GM19463 (cell line): ENCODE results near the gene NRSN2.

ENCODE experiments used
- ATAC-seq: cut with Tn5 transposase; IDR thresholded peaks from one replicate; pipeline ENCODE4 v1.9.1; 2021; ENCODE audit warnings: mild to moderate bottlenecking, moderate library complexity; ENCODE audit not compliant: unreplicated experiment

NRSN2 gene, protein sequence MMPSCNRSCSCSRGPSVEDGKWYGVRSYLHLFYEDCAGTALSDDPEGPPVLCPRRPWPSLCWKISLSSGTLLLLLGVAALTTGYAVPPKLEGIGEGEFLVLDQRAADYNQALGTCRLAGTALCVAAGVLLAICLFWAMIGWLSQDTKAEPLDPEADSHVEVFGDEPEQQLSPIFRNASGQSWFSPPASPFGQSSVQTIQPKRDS

DNA sequence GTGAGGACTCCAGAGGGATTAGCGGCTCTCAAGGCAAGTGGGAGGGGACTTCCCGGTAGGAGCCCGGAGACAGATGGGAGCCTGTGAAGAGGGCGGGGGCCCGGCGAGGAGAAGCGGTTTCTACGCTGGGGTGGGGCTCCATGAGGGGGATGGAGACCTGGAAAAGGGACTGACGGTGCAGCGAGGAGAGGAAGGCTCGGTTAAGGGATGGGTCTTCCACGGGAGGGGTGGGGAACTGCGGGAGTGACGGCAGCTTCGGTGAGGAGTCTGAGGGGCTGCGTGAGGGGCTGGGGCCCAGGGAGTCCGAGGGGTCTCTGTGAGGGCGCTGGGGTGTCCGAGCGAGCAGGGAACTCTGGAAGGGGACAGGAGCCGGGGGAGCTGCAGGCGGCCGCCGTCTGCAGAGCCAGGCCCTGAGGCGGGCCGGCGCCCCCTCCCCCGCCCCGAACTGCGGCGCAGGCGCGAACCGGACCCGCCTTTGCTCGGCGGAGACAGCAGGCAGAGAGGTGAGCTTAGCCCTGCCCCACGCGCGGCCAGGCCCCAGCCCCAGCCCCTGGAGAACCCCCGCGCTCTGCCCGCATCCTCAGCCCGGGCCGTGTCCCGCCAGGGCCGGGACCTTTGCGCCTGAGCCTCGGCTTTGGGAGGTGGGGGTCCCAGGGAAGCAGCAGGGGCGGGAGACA lies at the start of gene NRSN2:
Gene NRSN2, plus strand, starts transcription at position 472 of the 677 bp plus-strand sequence. CDS start 2,533 bp downstream, outside the sequence.
- peak; percentile 37 for ATAC-seq

DNA sequence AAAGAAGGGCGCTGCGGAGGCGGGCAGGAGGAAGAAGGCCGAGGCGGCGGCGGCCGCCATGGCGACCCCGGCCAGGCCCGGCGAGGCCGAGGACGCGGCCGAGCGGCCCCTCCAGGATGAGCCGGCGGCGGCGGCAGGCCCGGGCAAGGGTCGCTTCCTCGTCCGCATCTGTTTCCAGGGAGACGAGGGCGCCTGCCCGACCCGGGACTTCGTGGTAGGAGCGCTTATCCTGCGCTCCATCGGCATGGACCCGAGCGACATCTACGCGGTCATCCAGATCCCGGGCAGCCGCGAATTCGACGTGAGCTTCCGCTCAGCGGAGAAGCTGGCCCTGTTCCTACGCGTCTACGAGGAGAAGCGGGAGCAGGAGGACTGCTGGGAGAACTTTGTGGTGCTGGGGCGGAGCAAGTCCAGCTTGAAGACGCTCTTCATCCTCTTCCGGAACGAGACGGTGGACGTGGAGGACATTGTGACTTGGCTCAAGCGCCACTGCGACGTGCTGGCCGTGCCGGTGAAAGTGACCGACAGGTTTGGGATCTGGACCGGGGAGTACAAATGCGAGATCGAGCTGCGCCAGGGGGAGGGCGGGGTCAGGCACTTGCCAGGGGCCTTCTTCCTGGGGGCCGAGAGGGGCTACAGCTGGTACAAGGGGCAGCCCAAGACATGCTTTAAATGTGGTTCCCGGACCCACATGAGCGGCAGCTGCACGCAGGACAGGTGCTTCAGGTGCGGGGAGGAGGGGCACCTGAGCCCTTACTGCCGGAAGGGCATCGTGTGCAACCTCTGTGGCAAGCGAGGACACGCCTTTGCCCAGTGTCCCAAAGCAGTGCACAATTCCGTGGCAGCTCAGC lies 48.8 kb upstream of the NRSN2 start:
- peak; percentile 21 for ATAC-seq

DNA sequence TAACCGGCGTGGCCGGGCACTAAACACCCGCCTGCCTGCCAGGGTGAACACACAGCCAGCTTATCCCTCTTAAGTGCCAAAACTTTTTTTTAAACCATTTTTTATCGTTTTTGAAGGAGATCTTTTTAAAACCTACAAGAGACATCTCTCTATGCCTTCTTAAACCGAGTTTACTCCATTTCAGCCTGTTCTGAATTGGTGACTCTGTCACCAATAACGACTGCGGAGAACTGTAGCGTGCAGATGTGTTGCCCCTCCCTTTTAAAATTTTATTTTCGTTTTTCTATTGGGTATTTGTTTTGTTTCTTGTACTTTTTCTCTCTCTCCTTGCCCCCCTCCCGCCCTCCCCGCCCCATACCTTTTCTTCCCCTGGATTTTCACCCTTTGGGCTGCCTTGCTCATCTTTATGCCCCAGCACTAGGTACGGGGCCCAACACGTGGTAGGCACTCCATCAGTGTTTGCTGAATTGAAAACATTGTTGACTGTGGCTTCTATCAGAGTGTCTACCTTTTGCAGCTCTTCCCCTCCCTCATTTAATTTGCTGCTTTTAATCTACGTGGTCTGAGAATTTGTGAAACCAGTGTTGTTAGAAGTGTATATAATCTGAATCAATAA lies 48.0 kb upstream of the NRSN2 start:
- no peak for ATAC-seq

DNA sequence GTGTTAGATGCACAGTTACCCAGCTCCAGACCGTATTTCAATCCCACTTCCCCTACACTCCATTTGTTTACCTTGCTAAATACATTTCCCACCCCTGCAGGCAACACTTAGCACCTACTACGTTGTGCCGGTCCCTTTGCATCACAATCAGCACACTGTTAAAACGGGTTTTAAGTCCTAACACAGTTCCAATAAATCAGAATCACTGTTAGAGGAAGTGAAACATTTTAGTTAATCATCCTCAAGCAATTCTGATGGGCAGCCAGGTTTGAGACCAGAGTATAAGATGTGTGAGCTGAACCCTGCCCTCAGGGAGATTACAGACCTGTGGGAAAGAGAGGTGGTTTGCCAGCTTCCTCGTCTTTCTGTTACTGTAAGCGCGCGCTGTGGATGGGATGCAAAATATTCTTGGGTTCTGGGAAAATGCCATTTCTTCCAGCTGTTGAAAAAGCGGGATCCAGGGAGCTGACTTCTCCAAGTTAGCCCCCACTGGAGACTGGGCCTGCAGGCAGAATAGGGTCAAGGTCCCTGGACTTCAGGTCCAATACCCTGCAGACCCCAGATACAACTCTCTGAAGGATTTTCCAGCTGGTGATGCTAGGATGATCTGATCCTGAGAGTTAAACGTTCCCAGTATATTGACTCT lies 46.4 kb upstream of the NRSN2 start:
- ATAC-seq = no peak

DNA sequence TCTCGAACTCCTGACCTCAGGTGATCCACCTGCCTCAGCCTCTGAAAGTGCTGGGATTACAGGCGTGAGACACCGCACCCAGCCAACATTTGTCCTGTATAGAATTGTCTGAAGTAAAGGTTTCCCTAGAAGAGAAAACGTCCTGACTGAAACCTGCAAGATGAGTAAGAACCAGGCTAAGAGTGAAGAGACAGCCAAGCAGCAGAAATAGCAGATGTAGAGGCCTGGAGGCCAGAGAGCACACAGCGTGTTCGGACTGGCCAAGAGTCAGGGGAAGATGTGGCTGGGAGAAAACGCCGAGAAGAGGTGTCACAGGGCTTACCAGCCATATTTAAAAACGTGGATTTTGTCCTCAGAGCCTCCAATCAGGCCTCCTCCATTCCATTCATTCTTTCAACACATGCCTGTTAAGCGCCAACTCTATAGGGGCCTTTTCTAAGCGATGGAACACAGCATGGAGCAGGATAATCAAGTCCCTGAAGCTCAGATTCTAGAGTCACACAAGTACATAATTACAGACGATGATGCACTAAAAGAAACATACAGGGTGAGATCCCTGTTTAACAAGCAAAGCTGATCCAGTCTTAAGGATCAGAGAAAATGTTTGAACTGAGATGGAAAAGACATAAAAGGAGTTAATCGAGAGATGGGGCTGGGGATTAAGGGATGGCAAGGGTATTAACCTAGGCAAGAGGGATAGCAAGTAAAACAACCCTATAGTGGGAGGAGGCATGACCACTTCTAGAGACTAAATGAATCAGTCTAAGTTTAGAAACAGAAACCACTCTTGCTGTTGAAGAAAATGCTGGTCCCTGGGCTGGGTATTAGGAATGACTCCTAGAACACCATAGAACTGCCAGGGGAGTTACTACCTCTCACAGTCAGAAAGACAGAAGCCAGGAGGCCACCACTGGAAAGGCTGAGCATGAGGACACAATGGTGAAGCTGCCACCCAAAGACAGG lies 44.7 kb upstream of the NRSN2 start:
- ATAC-seq = no peak

DNA sequence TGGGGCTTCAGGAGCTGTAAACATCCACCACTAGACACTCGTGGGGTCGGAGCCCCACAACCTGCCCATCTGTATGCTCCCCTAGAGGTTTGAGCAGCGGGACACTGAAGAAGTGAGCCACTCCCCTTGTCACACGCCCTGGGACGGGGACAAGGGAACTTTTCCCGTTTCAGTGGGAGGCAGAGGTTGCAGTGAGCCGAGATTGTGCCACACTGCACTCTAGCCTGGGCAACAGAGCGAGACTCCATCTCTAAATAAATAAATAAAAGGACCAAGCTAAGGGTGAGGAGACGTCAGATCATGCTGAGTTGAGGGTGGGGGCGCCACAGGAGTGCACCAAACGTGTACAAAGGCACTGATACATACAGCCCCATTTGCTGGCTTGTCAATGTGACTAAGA lies 41.2 kb upstream of the NRSN2 start:
- no peak for ATAC-seq

DNA sequence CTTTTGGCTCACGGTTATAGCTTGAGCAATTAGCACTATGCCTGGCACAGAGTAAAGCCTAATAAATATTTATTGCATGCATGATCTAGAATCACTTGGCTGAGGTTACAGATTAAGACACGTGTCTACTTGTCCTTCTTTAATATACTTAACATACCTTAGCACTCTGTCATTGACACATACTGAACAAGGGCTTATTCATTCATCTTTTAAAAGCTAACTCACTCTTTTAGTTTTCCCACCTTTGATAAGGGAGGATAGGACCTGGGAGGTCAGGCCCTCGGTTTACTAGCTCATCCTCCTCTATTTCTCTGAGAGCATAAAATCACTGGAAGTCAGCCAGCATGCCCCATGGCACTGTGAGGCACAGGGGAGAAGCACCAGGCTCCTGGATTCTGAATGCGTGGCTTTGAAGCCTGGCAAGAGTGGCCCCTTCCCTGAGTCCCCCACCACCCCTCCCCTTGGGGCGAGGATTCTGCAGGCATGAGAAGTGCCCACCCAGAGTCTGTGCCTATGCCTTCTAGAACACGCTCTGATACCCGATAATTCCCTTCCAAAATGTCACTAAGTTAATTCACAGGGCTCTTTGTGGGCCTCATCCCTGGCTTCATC lies 38.4 kb upstream of the NRSN2 start:
- ATAC-seq = no peak

DNA sequence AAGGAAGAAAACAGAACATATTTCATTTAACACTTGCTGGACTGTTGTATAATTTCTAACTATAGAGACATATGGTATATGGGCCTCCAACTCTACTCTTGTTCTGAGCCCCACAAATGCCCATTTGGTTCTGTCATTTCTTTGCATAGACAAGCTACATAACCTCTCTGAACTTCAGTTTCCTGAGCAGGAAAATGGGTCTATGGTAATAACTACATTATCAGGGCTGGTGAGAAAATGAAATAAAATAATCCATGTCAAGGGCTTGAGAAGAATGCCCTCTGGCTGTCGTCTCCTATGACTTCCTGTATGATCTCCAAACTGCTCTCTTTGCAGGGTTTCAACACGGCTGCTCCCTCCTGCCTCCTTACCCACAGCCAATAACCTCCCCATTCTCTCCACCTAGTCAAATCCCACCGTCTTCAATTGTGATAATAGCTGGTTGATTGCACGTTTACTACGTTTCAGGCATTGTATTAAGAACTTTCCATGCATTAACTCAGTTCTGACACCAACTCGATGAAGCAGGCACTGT lies 37.5 kb upstream of the NRSN2 start:
- ATAC-seq = no peak

DNA sequence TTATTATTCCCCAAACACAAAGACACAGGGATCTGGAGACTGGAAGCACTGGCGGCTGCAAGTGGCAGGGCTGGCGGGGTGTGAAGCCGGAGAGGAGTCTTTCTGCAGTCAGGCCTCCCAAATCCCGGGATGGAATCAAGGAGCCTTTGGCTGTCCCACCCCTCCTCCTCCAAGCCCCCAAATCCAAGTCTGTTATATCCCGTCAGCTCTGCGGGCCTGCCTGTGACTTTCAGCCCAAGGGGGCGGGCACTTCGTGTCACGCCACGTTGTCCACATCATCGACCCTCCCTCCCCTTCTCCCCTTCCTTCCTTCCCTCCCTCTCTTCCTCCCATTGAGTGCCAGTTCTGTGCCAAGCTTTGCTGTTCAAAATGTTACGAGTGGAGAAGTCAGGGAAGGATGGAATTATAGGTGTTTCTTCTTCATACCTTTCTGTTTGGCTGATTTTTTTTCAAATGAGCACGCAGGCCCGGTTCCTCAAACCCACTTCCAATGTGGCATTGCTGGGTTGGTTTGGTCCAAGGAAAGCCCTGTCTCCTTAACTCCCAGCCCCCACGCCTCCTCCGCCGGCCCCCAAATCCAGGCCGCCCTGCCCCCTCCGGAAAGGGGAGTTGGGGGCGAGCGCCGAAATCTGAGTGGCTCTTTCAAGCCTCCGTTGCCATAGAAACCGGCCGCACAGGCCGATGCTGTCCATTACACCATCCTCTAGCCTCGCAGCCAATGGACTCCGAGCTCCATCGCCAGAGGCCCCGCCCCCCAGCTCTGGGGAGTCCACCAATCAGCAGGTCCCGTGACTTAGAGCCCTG lies 36.9 kb upstream of the NRSN2 start:
- peak; percentile 99 for ATAC-seq

DNA sequence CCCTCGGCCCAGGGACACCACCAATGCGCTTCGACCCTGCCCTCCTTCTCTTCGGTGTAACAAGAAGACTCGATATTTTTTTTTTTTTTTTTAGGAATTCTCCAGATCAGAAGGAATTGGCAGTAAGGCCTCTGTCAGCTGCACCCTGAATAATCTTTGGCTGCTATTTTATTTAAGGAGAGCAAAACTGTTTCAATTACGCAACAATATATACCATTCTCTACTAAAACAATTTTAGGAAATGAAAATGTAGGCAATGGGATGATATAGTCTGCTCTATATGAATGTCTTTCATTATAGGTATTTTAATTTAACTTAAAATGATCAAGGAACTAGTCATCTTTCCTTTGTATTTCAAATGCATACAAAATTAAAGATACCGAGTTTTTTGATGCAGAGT lies 36.3 kb upstream of the NRSN2 start:
- no peak for ATAC-seq

DNA sequence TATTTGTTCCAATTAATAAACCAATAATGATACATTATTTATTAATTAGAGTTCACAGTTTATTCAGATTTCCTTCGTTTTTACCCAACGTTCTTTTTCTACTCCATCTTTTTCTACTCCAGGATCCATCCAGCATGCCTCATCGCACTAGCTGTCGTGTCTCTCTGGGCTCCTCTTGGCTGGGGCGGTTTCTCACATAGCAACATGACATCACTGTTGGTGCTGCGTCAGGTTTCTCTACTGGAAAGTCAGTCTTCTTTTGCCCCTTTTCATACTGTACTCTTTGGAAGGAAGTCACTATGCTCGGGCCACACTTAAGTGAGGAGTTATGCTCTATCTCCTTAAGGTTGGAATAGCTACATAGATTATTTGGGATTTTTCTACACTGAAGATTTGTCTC lies 35.3 kb upstream of the NRSN2 start:
- ATAC-seq = no peak

DNA sequence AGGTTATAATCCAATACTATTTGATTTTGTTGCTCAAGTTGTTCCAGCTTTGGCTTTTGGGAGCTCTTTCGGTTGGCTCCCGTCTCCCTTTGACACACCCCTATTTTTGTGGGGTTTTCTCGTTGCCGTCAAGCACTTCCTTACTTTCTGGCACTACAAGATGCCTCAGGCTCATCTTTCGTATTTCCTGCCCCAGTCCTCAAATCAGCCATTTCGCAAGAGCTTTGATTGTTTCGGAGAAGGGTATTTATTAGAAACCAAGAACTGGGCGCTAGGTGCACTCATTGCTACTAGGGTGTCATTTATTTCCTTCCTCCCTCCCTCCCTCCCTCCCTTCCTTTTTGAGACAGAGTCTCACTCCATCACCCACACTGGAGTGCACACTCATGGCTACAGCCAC lies 34.8 kb upstream of the NRSN2 start:
- no peak for ATAC-seq

DNA sequence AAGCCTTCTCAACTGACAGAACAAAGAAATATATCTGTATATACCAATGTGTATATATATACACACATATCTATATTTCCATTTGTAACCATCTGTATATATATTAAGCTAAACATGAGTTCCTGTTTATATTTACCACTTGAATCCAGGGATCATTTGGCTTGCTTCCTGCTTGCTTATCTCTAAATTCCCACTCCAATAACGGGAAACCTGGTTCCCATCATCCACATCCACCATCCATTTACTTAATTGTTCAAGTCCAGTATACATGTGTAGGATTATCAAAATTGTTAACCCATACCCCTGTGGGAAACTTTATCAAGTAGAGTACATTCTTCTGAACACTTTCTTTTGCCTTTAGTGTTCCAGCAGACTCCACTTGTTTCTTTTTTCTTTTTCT lies 34.0 kb upstream of the NRSN2 start:
- no peak for ATAC-seq

DNA sequence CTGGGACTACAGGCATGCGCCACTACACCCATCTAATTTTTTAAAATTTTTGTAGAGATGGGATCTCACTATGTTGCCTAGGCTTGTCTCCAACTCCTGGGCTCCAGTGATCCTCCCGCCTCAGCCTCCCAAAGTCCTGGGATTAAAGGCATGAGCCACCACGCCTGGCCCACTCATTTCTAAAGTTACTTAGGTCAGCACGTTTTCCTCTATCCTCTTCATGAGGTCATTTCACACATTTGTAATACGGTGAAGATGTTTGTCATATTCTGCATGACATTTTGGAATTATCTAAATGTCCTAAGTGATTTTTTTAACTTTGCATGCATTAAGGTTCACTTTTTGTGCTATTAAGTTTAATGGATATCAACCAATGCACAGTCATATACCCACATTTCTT lies 33.5 kb upstream of the NRSN2 start:
- no peak for ATAC-seq

DNA sequence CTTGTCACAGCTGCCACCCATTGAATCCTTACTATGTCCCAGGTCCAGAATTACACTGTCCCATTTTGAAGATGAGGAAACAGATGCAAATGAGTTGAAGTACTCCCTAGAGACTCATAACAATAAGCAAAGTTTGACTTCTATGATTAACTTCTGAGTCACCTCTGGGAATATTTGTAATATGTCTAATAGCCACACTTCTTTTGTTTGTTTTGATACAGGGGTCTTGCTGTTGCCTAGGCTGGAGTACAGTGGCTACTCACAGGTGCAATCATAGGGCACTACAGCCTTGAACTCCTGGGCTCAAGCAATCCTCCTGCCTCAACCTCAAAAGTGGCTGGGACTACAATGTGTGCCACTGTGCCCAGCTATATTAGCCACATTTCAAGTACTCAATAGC lies 33.0 kb upstream of the NRSN2 start:
- ATAC-seq = no peak

DNA sequence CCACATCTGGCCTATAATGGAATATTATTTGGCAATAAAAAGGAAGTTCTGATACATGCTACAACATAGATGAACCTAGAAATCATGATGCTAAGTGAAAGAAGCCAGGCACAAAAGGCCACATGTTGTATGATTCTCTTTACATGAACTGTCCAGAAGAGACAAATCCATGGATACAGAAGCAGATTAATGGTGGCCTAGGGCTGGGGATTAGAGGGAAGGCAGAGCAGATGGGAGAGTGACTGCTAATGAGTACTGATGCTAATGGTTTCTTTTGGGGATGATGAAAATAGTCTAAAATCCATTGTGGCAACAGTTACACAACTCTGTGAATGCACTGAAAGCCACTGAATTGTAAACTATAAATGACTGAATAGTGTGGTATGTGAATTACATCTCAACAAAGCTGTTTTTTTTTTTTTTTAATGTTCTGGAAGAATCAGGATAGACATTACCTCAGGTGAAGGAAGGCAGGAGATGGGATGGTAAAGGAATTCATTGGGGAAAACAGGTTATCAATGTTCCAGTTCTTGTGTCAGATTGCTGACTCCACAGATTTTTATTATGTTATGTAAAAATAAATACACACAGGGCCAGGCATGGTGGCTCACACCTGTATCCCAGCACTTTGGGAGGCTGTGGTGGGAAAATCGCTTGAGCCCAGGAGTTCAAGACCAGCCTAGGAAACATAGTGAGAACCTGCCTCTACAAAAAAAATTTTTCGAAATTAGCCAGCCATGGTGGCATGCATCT lies 30.4 kb upstream of the NRSN2 start:
- ATAC-seq = no peak

DNA sequence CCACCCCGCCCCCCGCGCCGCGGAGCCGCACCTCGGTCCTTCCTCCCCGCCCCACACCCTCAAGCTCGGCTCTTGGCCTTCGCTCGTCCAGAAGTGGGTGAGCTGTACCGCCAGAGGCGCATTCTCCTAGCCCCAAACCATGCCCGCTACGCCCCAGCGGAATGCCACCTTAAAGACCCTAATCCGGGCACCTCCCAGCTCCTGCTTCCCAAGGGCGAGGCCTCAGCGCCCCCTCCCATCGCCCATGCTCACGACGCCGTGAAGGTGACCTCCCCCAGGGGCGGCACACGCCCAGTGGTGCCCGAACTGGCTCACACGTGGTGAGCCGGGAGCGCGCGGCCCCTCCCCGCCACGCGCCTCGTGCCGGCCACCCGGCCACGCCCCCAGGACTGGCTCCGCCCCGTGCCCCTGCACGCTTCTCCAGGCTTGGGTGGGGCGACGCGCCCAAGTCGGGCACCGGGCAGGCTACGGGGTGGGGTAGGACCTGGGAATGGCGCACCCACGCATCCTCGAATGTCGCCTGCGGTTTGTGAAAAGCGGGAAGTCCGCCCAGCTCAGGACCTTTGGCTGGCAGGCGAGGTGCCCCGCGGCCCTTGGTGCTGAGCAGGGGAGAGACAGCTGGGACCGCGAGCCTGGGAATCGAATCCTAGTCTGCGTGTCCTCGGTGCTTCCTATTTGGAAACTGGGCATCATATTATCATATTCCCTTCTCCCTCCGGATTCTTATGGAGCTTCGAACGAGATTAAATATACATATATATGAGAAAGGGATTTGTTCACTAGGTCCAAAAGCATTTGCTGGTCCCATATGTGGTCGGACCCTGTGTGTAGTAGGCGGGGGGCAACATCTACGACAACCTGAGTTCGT lies 22.5 kb upstream of the NRSN2 start:
- peak; percentile 54 for ATAC-seq
